Endothelial cell of umbilical vein (primary cell): Measurements from ENCODE around the gene C1orf167. TPM values are rescaled to one million over a fixed set of nuclear protein-coding genes. Genes with fewer than 3 reads are reported as not detected.

Experiments
- BruUV-seq: library from RNA; stranded (reverse); fragments of 400-500 nt; replicated peaks from 2 replicates; lab custom pipeline; 2021; lab: Mats Ljungman, UMichigan
- CTCF ChIA-PET: fragments of 300-600, 350-600 bp; sonication (Branson Sonifier 250); formaldehyde crosslinking; loops from one replicate; lab custom pipeline; 2021; ENCODE audit warnings: antibody characterized with exemption, inconsistent platforms; lab: Charles Lee
- POLR2A ChIA-PET: fragments of 300-600, 350-600 bp; sonication (Branson Sonifier 250); formaldehyde crosslinking; loops from one replicate; lab custom pipeline; 2021; ENCODE audit warnings: antibody characterized with exemption, inconsistent platforms; lab: Charles Lee
- DNase-seq: peaks from one replicate; pipeline ENCODE4 v3.0.0-alpha.2; 2011; ENCODE audit warnings: low read depth, low spot score
- FAIRE-seq: peaks from 2 replicates; lab custom pipeline; 2011; peaks lifted over from hg19 to GRCh38; lab: Jason Lieb, UNC
- H2AFZ ChIP-seq: 2 replicates; pipeline ENCODE4 v1.6.0; 2012; ENCODE audit warnings: low read depth, low read length, control low read depth, inconsistent platforms
- H3K27ac ChIP-seq: 2 replicates; pipeline ENCODE4 v1.5.1; 2011; ENCODE audit warnings: low read depth, mild to moderate bottlenecking, control low read depth, low read length, moderate library complexity; ENCODE audit not compliant: insufficient read depth
- H3K27me3 ChIP-seq, 2 experiments: 2 replicates each; pipeline versions ENCODE4 v1.6.0 to v1.6.1; 2011; ENCODE audit warnings: low read length in 2 of 2, mixed read lengths in 1 of 2; ENCODE audit not compliant: control insufficient read depth in 2 of 2, insufficient read depth in 2 of 2
- H3K36me3 ChIP-seq, 2 experiments: 2 replicates in 1 of 2; 3 replicates in 1 of 2; pipeline ENCODE4 v1.5.1; 2011; ENCODE audit warnings: low read length in 2 of 2, mild to moderate bottlenecking in 1 of 2, moderate library complexity in 1 of 2; ENCODE audit not compliant: control insufficient read depth in 2 of 2, insufficient read depth in 2 of 2; ENCODE audit errors: extremely low read depth in 1 of 2
- H3K4me1 ChIP-seq: 3 replicates; pipeline ENCODE4 v1.5.1; 2011; ENCODE audit warnings: mild to moderate bottlenecking, low read length; ENCODE audit not compliant: control insufficient read depth, insufficient read depth; ENCODE audit errors: extremely low read depth
- H3K4me2 ChIP-seq: 2 replicates; pipeline ENCODE4 v1.6.1; 2011; ENCODE audit warnings: low read length, control low read depth, mixed read lengths; ENCODE audit not compliant: insufficient read depth
- H3K4me3 ChIP-seq, 3 experiments: fragments of 200-600 bp in 1 of 3; sonication (generic), shearing (Covaris generic) in 1 of 3; replicated peaks in 1 of 3; 2 replicates each; pipeline ENCODE4 v1.5.1; 2011 to 2016; ENCODE audit warnings: control low read depth in 3 of 3, low read length in 3 of 3, mild to moderate bottlenecking in 2 of 3, inconsistent platforms in 1 of 3, low read depth in 1 of 3, moderate library complexity in 1 of 3; ENCODE audit not compliant: insufficient read depth in 1 of 3
- H3K79me2 ChIP-seq: 2 replicates; pipeline ENCODE4 v1.6.0; 2012; ENCODE audit warnings: low read length, inconsistent platforms; ENCODE audit not compliant: control insufficient read depth, insufficient read depth
- H3K9ac ChIP-seq: replicated peaks from 2 replicates; pipeline ENCODE3; 2011; ENCODE audit warnings: low read length, control low read depth; ENCODE audit not compliant: insufficient read depth; ENCODE audit errors: extremely low read depth
- H3K9me1 ChIP-seq: replicated peaks from 3 replicates; pipeline ENCODE4 v1.6.0; 2011; ENCODE audit warnings: mild to moderate bottlenecking, low read length; ENCODE audit not compliant: control insufficient read depth, insufficient read depth; ENCODE audit errors: extremely low read depth
- H3K9me3 ChIP-seq: replicated peaks from 2 replicates; pipeline ENCODE4 v1.5.1; 2012; ENCODE audit warnings: low read length, inconsistent platforms; ENCODE audit not compliant: control insufficient read depth, insufficient read depth
- H4K20me1 ChIP-seq: replicated peaks from 2 replicates; pipeline ENCODE3; 2011; ENCODE audit warnings: mild to moderate bottlenecking, low read length; ENCODE audit not compliant: control insufficient read depth, insufficient read depth; ENCODE audit errors: extremely low read depth
- EZH2 ChIP-seq: IDR thresholded peaks from 2 replicates; pipeline ENCODE4 v1.6.1; 2012; ENCODE audit warnings: borderline replicate concordance, low read depth, mild to moderate bottlenecking, moderate library complexity, low read length, inconsistent platforms; ENCODE audit not compliant: severe bottlenecking
- FOS ChIP-seq: IDR thresholded peaks from 2 replicates; pipeline ENCODE4 v1.6.1; 2011; ENCODE audit warnings: mild to moderate bottlenecking, low read length, moderate library complexity, borderline replicate concordance; ENCODE audit not compliant: insufficient read depth
- GATA2 ChIP-seq: IDR thresholded peaks from 2 replicates; pipeline ENCODE4 v1.7.0; 2011; ENCODE audit warnings: low read depth, mild to moderate bottlenecking, moderate library complexity, mixed read lengths, low read length; ENCODE audit not compliant: insufficient read length, insufficient read depth
- JUN ChIP-seq: IDR thresholded peaks from 2 replicates; pipeline ENCODE4 v1.6.1; 2011; ENCODE audit warnings: borderline replicate concordance, low read depth; ENCODE audit not compliant: insufficient read length, insufficient read depth
- MYC ChIP-seq: IDR thresholded peaks from one replicate; pipeline ENCODE4 v1.6.1; 2011; ENCODE audit warnings: mild to moderate bottlenecking, low read depth, low read length
- POLR2A ChIP-seq: IDR thresholded peaks from 2 replicates; pipeline ENCODE4 v1.6.1; 2012; ENCODE audit warnings: low read depth, mild to moderate bottlenecking, control low read depth, low read length
- POLR2AphosphoS5 ChIP-seq: IDR thresholded peaks from 2 replicates; pipeline ENCODE4 v1.6.1; 2012; ENCODE audit warnings: low read depth, mild to moderate bottlenecking, control low read depth, low read length, moderate library complexity; ENCODE audit not compliant: insufficient read depth
- dilution Hi-C: fragments of 300-500 bp; cut with MboI; formaldehyde crosslinking; loops from one replicate; pipeline ENCODE4 v1.15.0; 2019; ENCODE audit warnings: low sequenced_read_pairs; ENCODE audit not compliant: extremely low pct_ligation_motif_present
- intact Hi-C: fragments of 100-400 bp; cut with micrococcal nuclease; formaldehyde crosslinking; loops from one replicate; pipeline ENCODE4 v1.10.0; 2022
- polyA plus RNA-seq, 4 experiments: library from polyadenylated mRNA; depleted of rRNA in 3 of 4; stranded (reverse) in 3 of 4; unstranded in 1 of 4; fragments of >200 nt; gene quantifications; 2 replicates each; pipeline versions ENCODE4 v1.2.1 to v1.2.3, GENCODE V29; 2011 to 2012; ENCODE audit warnings: missing spikeins in 1 of 4
- total RNA-seq: library from RNA; stranded (reverse); gene quantifications from 2 replicates; pipeline ENCODE4 v1.2.3, GENCODE V29; 2021
- TF ChIP-seq, protein P1 (sequence below): IDR thresholded peaks from 2 replicates; pipeline ENCODE4 v1.6.1; 2011; ENCODE audit not compliant: insufficient read depth, insufficient read length
- TF ChIP-seq, protein P2 (sequence below), 2 donors: IDR thresholded peaks; 1 replicate in 1 of 2; 2 replicates in 1 of 2; pipeline ENCODE4 v1.5.1; 2011; ENCODE audit warnings: low read length in 2 of 2, mild to moderate bottlenecking in 2 of 2, moderate library complexity in 2 of 2, control low read depth in 1 of 2, inconsistent platforms in 1 of 2, low read depth in 1 of 2; ENCODE audit not compliant: insufficient read depth in 1 of 2; ENCODE audit errors: extremely low read depth in 1 of 2

The C1orf167 gene
- total and polyA plus RNA-seq, 2 donors (not counting 3 experiments of a cell fraction or from before 2014, with no cell fraction given) = not detected

DNA sequence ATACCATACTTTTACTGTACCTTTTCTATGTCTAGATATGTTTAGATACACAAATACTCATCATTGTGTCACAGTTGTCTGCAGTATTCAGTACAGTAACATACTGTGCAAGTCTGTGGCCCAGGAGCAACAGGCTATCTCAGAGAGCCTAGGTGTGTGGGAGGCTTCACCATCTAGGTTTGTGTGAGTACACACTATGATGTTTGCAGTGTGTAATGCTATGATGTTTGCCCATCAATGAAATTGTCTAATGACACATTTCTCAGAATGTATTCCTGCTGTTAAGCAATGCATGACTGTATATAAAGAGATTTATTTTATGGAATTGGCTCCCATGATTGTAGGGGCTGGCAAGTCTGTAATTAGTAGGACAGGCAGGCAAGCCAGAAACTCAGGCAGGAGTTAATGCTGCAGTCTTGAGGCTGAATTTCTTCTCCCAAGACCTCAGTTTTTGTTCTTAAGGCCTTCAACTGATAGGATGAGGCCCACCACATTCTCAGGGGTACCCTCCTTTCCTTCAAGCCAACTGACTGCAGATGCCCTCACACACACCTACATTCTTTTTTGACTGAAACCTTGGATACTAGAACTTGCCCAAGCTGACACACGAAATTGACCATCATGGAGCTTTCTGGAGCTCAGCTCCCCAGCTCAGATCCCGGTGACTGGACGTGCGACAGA is 33.7 kb upstream of the C1orf167 start:
- BruUV-seq = no TSS peak
- ChIA-PET POLR2A (no interaction called here), CTCF (interaction anchor here (0.8 kb wide), 1 partner anchor 17 kb away, joined by 3 read pairs; no protein-coding TSS in a partner anchor)

More for the DNA sequence above, 33.7 kb upstream of the C1orf167 start:
- Histone ChIP-seq H3K27me3 (peaks cover 0 to under 1% of the 10 kb centered on the region in 2 experiments), H3K9me1 (no peaks in the 10 kb centered on the region), H3K4me2 (no peak overlapping the region), H3K4me3 (no peak overlapping the region), H3K4me1 (peaks cover 21% of the 10 kb centered on the region), H3K36me3 (no peaks in the 10 kb centered on the region), H3K9ac (no peak overlapping the region), H3K79me2 (no peaks in the 10 kb centered on the region), H3K9me3 (no peaks in the 10 kb centered on the region), H3K27ac (no peak overlapping the region), H4K20me1 (no peaks in the 10 kb centered on the region), H2AFZ (no peak overlapping the region)
- intact Hi-C loops = no loop called here
- FAIRE-seq = no peak
- TF ChIP-seq JUN (no peak), FOS (no peak), MYC (no peak), GATA2 (no peak), POLR2A (no peak), EZH2 (no peak), POLR2AphosphoS5 (no peak)
- TF ChIP-seq, protein P1, sequence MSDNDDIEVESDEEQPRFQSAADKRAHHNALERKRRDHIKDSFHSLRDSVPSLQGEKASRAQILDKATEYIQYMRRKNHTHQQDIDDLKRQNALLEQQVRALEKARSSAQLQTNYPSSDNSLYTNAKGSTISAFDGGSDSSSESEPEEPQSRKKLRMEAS = no peak
- TF ChIP-seq, protein P2, sequence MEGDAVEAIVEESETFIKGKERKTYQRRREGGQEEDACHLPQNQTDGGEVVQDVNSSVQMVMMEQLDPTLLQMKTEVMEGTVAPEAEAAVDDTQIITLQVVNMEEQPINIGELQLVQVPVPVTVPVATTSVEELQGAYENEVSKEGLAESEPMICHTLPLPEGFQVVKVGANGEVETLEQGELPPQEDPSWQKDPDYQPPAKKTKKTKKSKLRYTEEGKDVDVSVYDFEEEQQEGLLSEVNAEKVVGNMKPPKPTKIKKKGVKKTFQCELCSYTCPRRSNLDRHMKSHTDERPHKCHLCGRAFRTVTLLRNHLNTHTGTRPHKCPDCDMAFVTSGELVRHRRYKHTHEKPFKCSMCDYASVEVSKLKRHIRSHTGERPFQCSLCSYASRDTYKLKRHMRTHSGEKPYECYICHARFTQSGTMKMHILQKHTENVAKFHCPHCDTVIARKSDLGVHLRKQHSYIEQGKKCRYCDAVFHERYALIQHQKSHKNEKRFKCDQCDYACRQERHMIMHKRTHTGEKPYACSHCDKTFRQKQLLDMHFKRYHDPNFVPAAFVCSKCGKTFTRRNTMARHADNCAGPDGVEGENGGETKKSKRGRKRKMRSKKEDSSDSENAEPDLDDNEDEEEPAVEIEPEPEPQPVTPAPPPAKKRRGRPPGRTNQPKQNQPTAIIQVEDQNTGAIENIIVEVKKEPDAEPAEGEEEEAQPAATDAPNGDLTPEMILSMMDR (IDR thresholded peaks at IDR 0.05; ENCODE audit: extremely low read depth in 1 of 2, insufficient read depth in 1 of 2, low read depth in 1 of 2, low read length in 2 of 2) = no peak
- DNase-seq = no peak
- dilution Hi-C loops = no loop called here
